Urothelium cell line (cell line): Measurements from ENCODE around the gene FRS2.

Experiments
- DNase-seq: peaks from one replicate; pipeline ENCODE4 v3.0.0; 2011; ENCODE audit warnings: low spot score, mixed read lengths
- FAIRE-seq: peaks from 2 replicates; lab custom pipeline; 2011; peaks lifted over from hg19 to GRCh38; lab: Jason Lieb, UNC

Gene FRS2

GRCh38 chr12:69497308-69498026 lies 27.3 kb downstream of the FRS2 start:
- no peak for FAIRE-seq
- no peak for DNase-seq

DNA sequence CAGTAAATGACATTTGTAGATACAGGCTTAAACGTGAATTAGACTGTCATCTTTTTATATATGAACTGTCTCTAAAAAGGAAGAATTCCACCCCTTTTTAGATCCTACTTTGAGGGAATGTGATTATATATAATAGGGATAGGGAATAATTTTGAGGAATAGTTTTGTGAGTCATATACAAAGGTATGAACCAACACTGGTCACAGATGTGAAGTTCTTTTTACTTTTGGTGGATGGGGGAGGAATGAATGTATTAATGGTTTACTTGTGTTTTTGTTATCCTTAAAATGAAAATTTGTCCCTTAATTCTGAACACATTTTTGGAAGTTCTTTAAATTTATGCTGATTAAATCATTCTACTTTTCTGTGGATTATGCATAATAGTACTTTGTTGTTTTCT lies 30.4 kb downstream of the FRS2 start:
- peak; percentile 6 for DNase-seq
- no peak for FAIRE-seq

DNA sequence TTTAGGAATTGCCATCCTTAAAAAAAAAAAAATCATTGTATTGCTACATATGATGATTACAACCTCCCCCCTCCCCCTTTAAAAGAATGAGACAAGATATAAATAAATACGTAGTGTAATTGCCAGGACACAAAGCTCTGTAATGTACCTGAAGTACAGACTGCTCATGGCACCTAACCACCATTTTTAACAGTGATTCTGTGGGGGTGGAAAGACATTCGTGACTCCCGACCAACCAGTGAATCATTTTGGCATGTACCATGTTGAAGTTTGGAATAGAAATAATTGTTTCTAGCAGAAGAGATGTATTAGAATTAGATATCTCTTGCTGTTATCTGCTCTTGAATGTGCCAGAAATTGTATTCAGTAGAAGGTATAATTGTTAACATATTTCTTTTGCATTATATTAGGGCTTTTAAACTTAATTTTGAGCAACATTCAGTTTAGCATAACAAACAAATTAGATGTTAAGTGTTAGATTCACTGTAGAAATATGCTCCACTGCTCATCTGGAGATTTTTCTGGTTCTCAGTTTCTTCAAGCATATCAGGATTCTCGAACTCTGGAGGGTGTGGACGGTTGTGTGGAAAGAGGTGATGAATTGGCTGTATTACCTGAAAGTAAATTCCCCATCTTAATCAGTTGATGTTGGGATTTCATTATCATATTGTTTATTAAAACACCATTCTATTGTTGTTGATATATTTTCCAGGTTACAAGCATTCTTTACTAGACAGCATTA lies 31.1 kb downstream of the FRS2 start:
- DNase-seq (no peak), FAIRE-seq (no peak)

DNA sequence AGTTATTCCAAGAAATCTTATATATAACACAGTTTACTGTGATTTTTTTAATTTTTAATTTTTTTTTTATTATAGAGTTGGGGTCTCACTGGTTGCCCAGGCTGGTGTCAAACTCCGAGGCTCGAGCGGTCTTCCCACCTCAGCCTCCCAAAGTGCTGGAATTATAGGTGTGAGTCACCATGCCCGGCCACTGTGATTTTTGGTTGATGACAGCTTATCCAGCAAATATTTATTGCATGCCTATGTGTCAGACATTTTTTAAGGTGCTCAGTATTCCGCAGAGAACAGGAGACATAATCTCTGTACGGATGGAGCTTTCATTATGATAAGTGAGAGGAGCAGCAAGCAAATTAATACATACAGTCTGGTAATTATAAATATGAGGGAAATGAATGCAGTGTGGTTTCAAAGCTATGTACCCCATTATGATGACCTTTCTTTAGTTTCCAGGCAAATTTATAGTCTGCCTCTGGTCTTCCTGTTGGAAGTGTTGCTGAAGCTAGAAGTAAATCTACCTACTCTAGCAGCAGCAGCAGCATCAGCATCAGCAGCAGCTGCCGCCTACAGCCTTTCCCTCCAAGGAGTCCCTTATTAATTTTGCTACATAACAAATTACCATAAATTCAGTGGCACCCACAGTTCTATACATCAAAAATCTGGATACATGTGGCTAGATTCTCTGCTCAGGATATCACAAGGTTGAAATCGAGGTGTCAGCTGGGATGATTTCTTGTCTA lies 32.3 kb downstream of the FRS2 start:
- DNase-seq: peak; percentile 23

GRCh38 chr12:69508091-69508490 lies 37.9 kb downstream of the FRS2 start:
- FAIRE-seq: no peak
- DNase-seq: no peak

More for the DNA sequence above, 32.3 kb downstream of the FRS2 start:
- no peak for FAIRE-seq

- DNase-seq (no peak), FAIRE-seq (no peak)
These were observed 38.4 kb downstream of the FRS2 start for GRCh38 chr12:69508621-69509020.

DNA sequence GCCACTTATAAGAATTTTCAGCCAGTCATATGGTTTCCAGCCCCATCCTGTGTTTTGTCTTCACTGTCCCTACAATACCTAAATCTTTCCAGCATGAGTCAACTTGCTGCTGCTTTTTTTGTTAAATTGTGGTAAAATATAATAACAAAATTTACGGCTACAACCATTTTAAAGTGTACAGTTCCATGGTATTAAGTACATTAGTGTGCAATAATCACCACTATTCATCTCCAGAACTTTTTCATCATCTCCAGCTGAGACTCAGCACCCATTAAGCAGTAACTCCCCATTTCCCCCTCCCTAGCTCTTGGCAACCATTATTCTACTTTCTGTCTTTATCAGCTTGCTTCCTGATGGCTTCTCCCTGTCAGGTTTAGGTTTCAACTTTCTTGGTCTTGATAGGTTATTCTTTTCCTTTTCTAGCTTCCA lies 39.1 kb downstream of the FRS2 start:
- FAIRE-seq (no peak), DNase-seq (no peak)

DNA sequence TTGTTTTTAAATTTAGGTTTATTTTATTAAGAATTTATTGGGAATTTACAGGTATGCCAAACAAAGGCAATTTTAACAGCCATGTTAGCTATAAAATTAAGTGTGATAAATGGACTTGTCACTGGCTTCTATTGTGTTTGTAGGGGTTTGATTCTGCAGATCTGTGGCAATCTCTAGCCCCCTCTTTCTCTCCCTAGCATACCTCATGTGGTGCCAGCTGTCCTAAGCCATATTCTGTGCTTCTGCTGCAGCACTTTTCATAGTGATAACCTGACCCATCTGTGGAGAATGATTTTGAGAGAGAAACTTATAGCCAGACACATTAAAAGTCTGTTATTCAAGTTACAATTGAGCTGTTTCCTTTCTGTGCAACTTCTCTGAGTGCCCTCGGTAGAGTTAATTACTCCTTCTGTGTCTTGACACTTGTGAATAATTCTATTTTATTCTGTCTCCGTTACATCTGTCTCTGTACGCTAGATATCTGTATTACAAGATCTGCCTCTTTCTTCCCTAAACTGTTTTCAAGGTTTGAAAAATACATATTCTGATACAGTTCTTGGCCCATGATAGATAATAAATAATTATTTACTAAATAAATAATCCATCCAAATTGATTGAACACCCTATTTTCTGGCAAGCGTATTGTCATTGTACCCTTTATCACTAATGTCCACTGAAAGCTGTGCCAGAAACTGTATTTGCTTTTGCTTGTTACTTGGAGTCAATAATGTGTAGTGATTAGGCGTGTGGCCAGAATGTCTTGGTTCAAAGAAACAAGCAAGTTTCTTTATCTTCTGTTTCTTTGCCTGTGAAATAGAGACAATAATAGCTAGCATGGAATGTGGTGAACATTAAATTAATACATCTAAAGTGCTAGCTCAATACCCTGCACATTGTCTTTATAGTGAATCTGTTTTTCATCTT lies 40.0 kb downstream of the FRS2 start:
- FAIRE-seq (no peak), DNase-seq (no peak)

- DNase-seq (no peak), FAIRE-seq (no peak)
These were observed 40.8 kb downstream of the FRS2 start for GRCh38 chr12:69511016-69511415.

DNA sequence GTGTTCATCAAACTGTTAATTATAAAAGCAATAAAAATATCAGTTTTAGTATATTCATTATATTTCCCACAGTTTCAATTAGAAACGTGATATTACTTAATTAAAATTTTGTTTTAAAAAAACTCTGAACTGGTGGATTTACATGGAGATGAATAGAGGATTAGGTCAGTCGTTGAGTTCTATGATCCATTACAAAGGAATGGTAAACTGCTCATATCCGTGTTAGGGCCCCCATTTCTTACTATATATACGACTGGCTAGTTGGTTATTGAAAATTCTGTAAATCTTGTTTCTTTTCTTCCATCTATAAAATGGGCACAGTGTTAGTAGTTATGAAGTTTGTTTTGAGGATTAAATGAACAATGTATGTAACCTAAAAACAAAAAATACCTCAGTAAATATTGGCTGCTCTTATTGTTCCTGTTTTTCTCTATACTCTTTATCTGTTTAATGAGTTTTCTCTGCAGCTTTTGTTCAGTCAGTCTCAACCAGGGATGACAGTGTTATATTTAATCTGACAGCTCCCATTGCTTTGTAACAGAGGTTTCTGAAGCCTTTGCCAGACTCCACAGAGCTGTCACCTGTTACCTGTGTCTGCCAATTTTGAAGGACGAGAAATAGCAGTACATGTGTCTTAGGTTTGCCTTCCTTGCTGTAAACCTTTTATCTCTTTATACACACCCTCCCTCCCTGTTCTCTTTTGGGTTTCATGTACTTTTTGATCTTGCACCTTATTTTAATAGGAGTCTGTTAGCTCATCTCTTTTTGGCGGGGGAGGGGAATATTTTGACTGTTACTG lies 41.5 kb downstream of the FRS2 start:
- DNase-seq (no peak), FAIRE-seq (no peak)

DNA sequence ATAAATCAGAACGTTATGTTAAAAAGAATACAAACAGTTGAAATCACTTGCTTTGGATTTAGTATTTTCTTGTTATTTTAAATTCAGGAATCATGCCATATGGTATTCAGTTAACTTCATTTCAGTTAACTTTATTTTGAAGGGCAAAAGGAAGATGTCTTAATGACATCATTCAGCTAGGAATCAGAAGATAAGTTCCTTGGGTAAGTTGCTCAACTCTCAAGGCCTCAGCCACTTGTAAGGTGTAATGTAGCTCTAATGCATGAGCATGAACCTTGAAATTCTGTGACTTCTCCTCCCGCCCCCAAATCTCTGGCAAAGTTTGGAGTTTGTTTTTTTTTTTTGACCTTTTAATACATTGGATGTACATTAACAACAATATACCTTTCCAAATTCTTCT lies 42.6 kb downstream of the FRS2 start:
- DNase-seq: no peak
- FAIRE-seq: no peak

GRCh38 chr12:69513297-69513696 lies 43.1 kb downstream of the FRS2 start:
- DNase-seq (no peak), FAIRE-seq (no peak)

DNA sequence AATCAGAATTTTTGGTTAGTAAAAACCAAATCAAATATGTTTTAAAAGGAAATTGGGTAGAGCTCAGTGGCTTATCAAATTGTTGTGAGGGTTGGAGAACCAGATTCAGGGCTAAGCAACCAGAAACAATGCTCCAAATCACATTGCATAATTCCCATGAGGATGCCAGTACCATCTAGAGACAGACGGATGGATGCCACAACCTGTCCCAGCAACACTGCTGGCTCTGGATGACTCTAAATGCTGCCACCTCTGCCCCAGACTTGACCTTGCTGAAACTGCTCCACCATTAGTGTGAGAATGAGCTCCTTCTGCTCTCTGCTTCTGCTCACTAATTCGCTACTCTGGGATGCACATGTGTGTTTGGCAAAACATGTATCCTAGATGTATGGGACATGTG lies 43.9 kb downstream of the FRS2 start:
- DNase-seq (no peak), FAIRE-seq (no peak)

DNA sequence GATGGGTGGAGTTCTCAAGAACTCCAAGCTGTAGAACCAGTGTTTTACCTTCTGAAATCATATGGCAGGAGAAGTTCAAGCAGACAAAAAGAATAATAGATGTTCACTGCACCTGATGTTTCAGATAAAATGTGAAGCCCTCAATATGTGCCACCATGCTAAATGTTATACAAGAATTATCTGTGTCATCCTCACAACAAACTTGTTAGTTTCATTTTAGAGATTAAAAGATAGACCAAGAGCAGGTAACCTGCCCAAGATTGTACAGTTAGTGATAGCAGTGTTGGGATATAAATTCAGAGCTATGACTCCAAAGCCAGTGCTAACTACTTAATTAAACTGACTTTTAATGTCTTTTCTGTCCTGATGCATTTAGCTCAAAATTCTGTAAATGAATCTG lies 44.7 kb downstream of the FRS2 start:
- DNase-seq: no peak
- no peak for FAIRE-seq

DNA sequence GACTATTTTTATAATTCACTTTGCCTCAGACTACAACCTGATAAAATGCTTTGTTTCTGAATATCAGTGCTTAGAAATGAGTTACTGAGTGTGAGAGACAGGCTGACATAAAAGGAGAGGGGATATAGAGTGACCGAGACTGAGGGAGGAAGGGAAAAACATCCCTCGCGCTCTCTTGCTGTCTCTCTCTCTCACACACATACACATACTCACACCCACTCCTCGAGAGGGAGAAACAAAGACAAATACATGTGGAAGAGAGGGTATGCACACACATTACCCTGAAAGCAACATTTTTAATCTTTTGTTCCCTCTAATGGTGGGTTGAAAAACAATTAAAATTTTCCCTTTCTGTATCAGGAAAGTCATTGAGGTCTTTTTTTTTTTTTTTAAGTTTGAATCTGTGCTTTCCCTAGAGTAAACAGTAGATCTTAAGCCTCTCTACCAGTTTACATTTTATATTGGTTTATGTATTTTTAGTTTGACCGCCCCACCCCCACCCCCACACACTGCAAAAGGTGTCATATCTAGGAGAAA lies 45.3 kb downstream of the FRS2 start:
- DNase-seq: no peak
- FAIRE-seq: no peak

- DNase-seq: no peak
- FAIRE-seq: no peak
These were observed 46.8 kb downstream of the FRS2 start for GRCh38 chr12:69516950-69517349.

DNA sequence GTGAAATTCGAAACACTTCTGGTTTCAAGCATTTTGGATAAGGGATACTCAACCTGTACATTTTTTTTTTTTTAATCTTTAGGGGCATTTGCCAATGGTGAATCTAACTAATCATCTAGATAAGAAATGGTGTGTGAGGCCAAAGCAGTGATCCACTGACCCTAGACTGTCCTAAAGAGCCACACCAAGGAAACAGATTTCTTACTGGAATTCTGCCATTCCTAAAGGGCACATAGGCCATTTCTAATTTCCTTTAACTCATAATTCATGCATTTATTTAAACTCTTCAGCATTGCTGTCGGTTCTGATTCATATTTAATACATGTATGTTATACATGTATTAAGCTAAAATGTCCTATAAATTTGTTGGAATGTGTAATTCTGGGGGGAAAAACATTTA lies 47.2 kb downstream of the FRS2 start:
- DNase-seq: no peak
- no peak for FAIRE-seq

- DNase-seq: no peak
- no peak for FAIRE-seq
These were observed 49.7 kb downstream of the FRS2 start for GRCh38 chr12:69519871-69520270.

DNA sequence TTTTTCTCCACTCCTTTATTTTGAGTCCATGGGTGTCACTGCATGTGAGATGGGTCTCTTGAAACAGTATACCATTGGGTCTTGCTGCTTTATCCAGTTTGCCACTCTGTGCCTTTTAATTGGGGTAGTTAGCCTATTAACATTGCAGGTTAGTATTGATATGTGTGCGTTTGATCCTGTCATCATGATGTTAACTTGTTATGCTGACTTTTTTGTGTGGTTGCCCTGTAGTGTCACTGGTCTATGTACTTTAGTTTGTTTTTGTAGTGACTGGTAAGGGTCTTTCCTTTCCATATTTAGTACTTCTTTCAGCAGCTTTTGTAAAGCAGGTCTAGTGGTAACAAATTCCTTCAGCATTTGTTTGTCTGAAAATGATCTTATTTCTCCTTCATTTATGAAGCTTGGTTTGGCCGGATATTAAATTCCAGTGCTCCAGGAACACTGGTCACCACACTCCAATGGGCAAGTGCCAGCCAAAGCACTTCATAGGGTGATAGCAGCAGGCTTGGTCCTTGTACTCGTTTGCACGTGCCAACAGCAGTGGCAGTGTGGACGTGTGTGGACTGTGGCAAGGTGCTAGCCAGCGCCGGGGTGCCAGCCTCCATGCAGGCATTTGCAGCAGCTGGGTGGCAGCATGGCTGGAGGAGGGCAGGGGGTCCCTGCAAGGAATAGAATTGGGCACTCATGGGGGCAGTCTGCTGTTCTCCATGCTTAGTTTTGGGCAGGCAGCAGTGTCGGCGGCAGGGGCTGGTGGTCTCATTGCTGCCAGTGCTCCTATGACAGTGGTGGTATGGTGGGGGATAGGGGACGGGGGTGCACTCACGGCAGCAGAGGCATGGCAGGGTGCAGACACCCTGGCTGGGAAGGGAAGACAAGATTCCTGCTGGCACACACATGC lies 53.5 kb downstream of the FRS2 start:
- no peak for DNase-seq
- FAIRE-seq: no peak
